Kidney (tissue), 14 donors: Measurements from ENCODE around the gene BLVRA. TPM values are rescaled to one million over a fixed set of nuclear protein-coding genes. Genes with fewer than 3 reads are reported as not detected.

ENCODE experiments used
- DNase-seq, 5 donors: peaks; one replicate each; pipeline ENCODE4 v3.0.0-alpha.2; 2013 to 2020
- FAIRE-seq: peaks from 2 replicates; lab custom pipeline; 2012; peaks lifted over from hg19 to GRCh38; lab: Jason Lieb, UNC
- H3K27ac ChIP-seq, 2 donors: one replicate each; pipeline ENCODE4 v1.7.0; 2013; ENCODE audit warnings: low read depth in 2 of 2, low read length in 2 of 2, inconsistent platforms in 1 of 2
- H3K27me3 ChIP-seq: one replicate; pipeline ENCODE4 v1.7.1; 2013; ENCODE audit warnings: low read length, inconsistent platforms; ENCODE audit not compliant: control insufficient read depth, insufficient read depth
- H3K36me3 ChIP-seq, 3 donors: one replicate each; pipeline versions ENCODE4 v1.7.0 to v1.7.1; 2013; ENCODE audit warnings: low read length in 3 of 3, control low read depth in 1 of 3, inconsistent platforms in 1 of 3; ENCODE audit not compliant: insufficient read depth in 3 of 3, control insufficient read depth in 2 of 3
- H3K4me1 ChIP-seq, 3 donors: one replicate each; pipeline versions ENCODE4 v1.7.0 to v1.7.1; 2013; ENCODE audit warnings: low read length in 3 of 3, inconsistent platforms in 1 of 3, low read depth in 1 of 3; ENCODE audit not compliant: control insufficient read depth in 2 of 3, insufficient read depth in 2 of 3
- H3K4me3 ChIP-seq, 3 donors: one replicate each; pipeline versions ENCODE4 v1.7.0 to v1.8.1; 2013; ENCODE audit warnings: low read length in 3 of 3, control low read depth in 1 of 3, inconsistent platforms in 1 of 3
- H3K9ac ChIP-seq, 3 donors: one replicate each; pipeline versions ENCODE4 v1.7.0 to v1.7.1; 2013; ENCODE audit warnings: low read length in 3 of 3, control low read depth in 1 of 3, inconsistent platforms in 1 of 3
- H3K9me3 ChIP-seq, 3 donors: one replicate each; pipeline versions ENCODE4 v1.7.0 to v1.7.1; 2013; ENCODE audit warnings: low read length in 3 of 3, control low read depth in 1 of 3, inconsistent platforms in 1 of 3; ENCODE audit not compliant: control insufficient read depth in 2 of 3, insufficient read depth in 1 of 3
- CTCF ChIP-seq: IDR thresholded peaks from 3 replicates; pipeline ENCODE4 v1.5.1; 2012; ENCODE audit warnings: mild to moderate bottlenecking, moderate library complexity, borderline replicate concordance; ENCODE audit not compliant: insufficient read depth; ENCODE audit errors: extremely low read depth
- intact Hi-C: fragments of 100-400 bp; cut with DNase I; formaldehyde crosslinking; loops from one replicate; pipeline ENCODE4 v1.11.1; 2022
- polyA plus RNA-seq: library from polyadenylated mRNA; stranded (reverse); fragments of 350-450 nt; fragmentation: Illumina TruSeq; extraction: RNeasy Lipid Tissue Mini Kit (QIAGEN cat#74804); gene quantifications from one replicate; pipeline ENCODE4 v1.2.3, GENCODE V29; 2014; ENCODE audit warnings: low read depth, low replicate concordance; ENCODE audit not compliant: insufficient read depth
- total RNA-seq: library from RNA; stranded (reverse); fragmentation: NEBNext Ultra II Directional; extraction: Animal tissue kit (Norgen Biotek cat#: 25700); gene quantifications from one replicate; pipeline ENCODE4 v1.2.1, GENCODE V29; 2021
- donor health status: control.
- donor health status: control.
- donor health status: control.
- donor health status: control.
- donor health status: control.
- donor health status: DM: yes; HTN: yes; CAD: no.
- donor health status: Normal renal cell carcinoma (clear cell type).

BLVRA gene
- total and polyA plus RNA-seq, 2 donors from 2014 or later: 69.6 to 86.9 TPM

- Histone ChIP-seq H3K36me3 (peaks cover 0 to 4% (median 0%) of the 10 kb centered on the region in 3 donors), H3K9me3 (no peaks in the 10 kb centered on the region), H3K9ac (no peak overlapping the region), H3K27ac (no peak overlapping the region), H3K4me3 (no peak overlapping the region), H3K27me3 (no peaks in the 10 kb centered on the region), H3K4me1 (peaks cover 0 to 13% (median 7%) of the 10 kb centered on the region in 3 donors)
- FAIRE-seq (no peak), DNase-seq (no peak)
- intact Hi-C loops: no loop called here
- TF ChIP-seq CTCF: no peak
Observed at GRCh38 chr7:43766564-43766963, 8.1 kb downstream of the BLVRA start.

GRCh38 chr7:43767311-43767710, 8.8 kb downstream of the BLVRA start:
- no peak for TF ChIP-seq CTCF
- H3K27ac ChIP-seq: no peak overlapping the region

GRCh38 chr7:43768201-43768886, 9.9 kb downstream of the BLVRA start:
- Histone ChIP-seq H3K27me3 (no peaks in the 10 kb centered on the region), H3K9me3 (no peaks in the 10 kb centered on the region), H3K27ac (no peak overlapping the region), H3K36me3 (peaks cover 0 to 13% (median 2%) of the 10 kb centered on the region in 3 donors), H3K9ac (no peak overlapping the region), H3K4me3 (no peak overlapping the region), H3K4me1 (peaks cover 0 to 13% (median 7%) of the 10 kb centered on the region in 3 donors)
- DNase-seq: no peak
- TF ChIP-seq CTCF: no peak
- no peak for FAIRE-seq
- intact Hi-C loops: no loop called here

More at GRCh38 chr7:43767311-43767710, 8.8 kb downstream of the BLVRA start:
- FAIRE-seq: no peak
- DNase-seq: no peak
- H3K9me3 ChIP-seq: no peaks in the 10 kb centered on the region
- H3K27me3 ChIP-seq: no peaks in the 10 kb centered on the region
- peaks cover 0 to 13% (median 7%) of the 10 kb centered on the region in 3 donors for H3K4me1 ChIP-seq
- H3K36me3 ChIP-seq: peaks cover 0 to 12% (median 0%) of the 10 kb centered on the region in 3 donors
- H3K9ac ChIP-seq: no peak overlapping the region
- intact Hi-C loops: no loop called here
- no peak overlapping the region for H3K4me3 ChIP-seq
